ENCODE measurements around the gene RAB35.

The RAB35 gene

GRCh38 chr12:120144215-120144614, 27.7 kb upstream of the RAB35 start:
- Histone ChIP-seq H3F3A (ENCODE audit: insufficient read depth) (no peaks in the 10 kb centered on the region), H4K20me1 (ENCODE audit: low read depth, low read length) (no peaks in the 10 kb centered on the region), H2AFZ (ENCODE audit: low read depth, low read length, severe bottlenecking) (no peak overlapping the region), H3K27me3 (ENCODE audit: low read length) (no peaks in the 10 kb centered on the region), H3K4me2 (ENCODE audit: low read depth, low read length, poor library complexity, severe bottlenecking) (no peak overlapping the region), H3K9me3 (ENCODE audit: insufficient read depth, low read length) (no peaks in the 10 kb centered on the region), H3K27ac (ENCODE audit: low read depth, low read length) (no peak overlapping the region), H3K79me2 (ENCODE audit: insufficient read depth, low read length) (no peaks in the 10 kb centered on the region), H3K9ac (ENCODE audit: low read length) (no peak overlapping the region), H3K36me3 (ENCODE audit: low read length) (peaks cover 22% of the 10 kb centered on the region), H3K4me3 (ENCODE audit: insufficient read depth, low read length, poor library complexity, severe bottlenecking) (no peak overlapping the region), H3K9me2 (replicated peaks; ENCODE audit: insufficient read depth, low read length) (no peaks in the 10 kb centered on the region)
- TF ChIP-seq EZH2phosphoT487 (conservative IDR thresholded peaks at IDR 0.05; ENCODE audit: low read length) (no peak), CTCF (IDR thresholded peaks at IDR 0.05; ENCODE audit: insufficient read depth, low read length, poor library complexity, severe bottlenecking) (no peak)

GRCh38 chr12:120142231-120142877, 25.8 kb upstream of the RAB35 start:
- no peaks in the 10 kb centered on the region for H3K9me3 ChIP-seq (ENCODE audit: insufficient read depth, low read length)
- H3F3A ChIP-seq (ENCODE audit: insufficient read depth) = no peaks in the 10 kb centered on the region
- no peak overlapping the region for H3K27ac ChIP-seq (ENCODE audit: low read depth, low read length)
- H4K20me1 ChIP-seq (ENCODE audit: low read depth, low read length) = no peaks in the 10 kb centered on the region
- no peaks in the 10 kb centered on the region for H3K79me2 ChIP-seq (ENCODE audit: insufficient read depth, low read length)
- H3K9ac ChIP-seq (ENCODE audit: low read length) = no peak overlapping the region
- H3K36me3 ChIP-seq (ENCODE audit: low read length) = peaks cover 15% of the 10 kb centered on the region
- no peak overlapping the region for H2AFZ ChIP-seq (ENCODE audit: low read depth, low read length, severe bottlenecking)
- TF ChIP-seq CTCF (IDR thresholded peaks at IDR 0.05; ENCODE audit: insufficient read depth, low read length, poor library complexity, severe bottlenecking) = no peak
- TF ChIP-seq EZH2phosphoT487 (conservative IDR thresholded peaks at IDR 0.05; ENCODE audit: low read length) = no peak
- no peak overlapping the region for H3K4me2 ChIP-seq (ENCODE audit: low read depth, low read length, poor library complexity, severe bottlenecking)
- no peaks in the 10 kb centered on the region for H3K9me2 ChIP-seq (replicated peaks; ENCODE audit: insufficient read depth, low read length)
- H3K27me3 ChIP-seq (ENCODE audit: low read length) = no peaks in the 10 kb centered on the region
- no peak overlapping the region for H3K4me3 ChIP-seq (ENCODE audit: insufficient read depth, low read length, poor library complexity, severe bottlenecking)

GRCh38 chr12:120141336-120141735, 24.8 kb upstream of the RAB35 start:
- no peak overlapping the region for H3K4me3 ChIP-seq (ENCODE audit: insufficient read depth, low read length, poor library complexity, severe bottlenecking)
- H2AFZ ChIP-seq (ENCODE audit: low read depth, low read length, severe bottlenecking) = no peak overlapping the region
- H3F3A ChIP-seq (ENCODE audit: insufficient read depth) = no peaks in the 10 kb centered on the region
- no peaks in the 10 kb centered on the region for H3K9me3 ChIP-seq (ENCODE audit: insufficient read depth, low read length)
- no peaks in the 10 kb centered on the region for H4K20me1 ChIP-seq (ENCODE audit: low read depth, low read length)
- no peak overlapping the region for H3K9ac ChIP-seq (ENCODE audit: low read length)
- H3K79me2 ChIP-seq (ENCODE audit: insufficient read depth, low read length) = no peaks in the 10 kb centered on the region
- TF ChIP-seq EZH2phosphoT487 (conservative IDR thresholded peaks at IDR 0.05; ENCODE audit: low read length) (no peak), CTCF (IDR thresholded peaks at IDR 0.05; ENCODE audit: insufficient read depth, low read length, poor library complexity, severe bottlenecking) (no peak)
- no peaks in the 10 kb centered on the region for H3K9me2 ChIP-seq (replicated peaks; ENCODE audit: insufficient read depth, low read length)
- H3K4me2 ChIP-seq (ENCODE audit: low read depth, low read length, poor library complexity, severe bottlenecking) = no peak overlapping the region
- H3K27ac ChIP-seq (ENCODE audit: low read depth, low read length) = no peak overlapping the region
- H3K27me3 ChIP-seq (ENCODE audit: low read length) = no peaks in the 10 kb centered on the region
- peaks cover 15% of the 10 kb centered on the region for H3K36me3 ChIP-seq (ENCODE audit: low read length)
